ENCODE data around the gene NXNL1.

The NXNL1 gene

GRCh38 chr19:17455308-17456123, 5.2 kb downstream of the NXNL1 start:
- no peak for DNase-seq (ENCODE audit: low spot score)

GRCh38 chr19:17454576-17455071, 6.1 kb downstream of the NXNL1 start:
- DNase-seq (ENCODE audit: low spot score): no peak

GRCh38 chr19:17451820-17452219, 8.9 kb downstream of the NXNL1 start:
- DNase-seq (ENCODE audit: low spot score): no peak

GRCh38 chr19:17450264-17451075, 10.3 kb downstream of the NXNL1 start:
- DNase-seq (ENCODE audit: low spot score): no peak

- peak; percentile 26 for DNase-seq (ENCODE audit: low spot score)
These were observed 12.4 kb downstream of the NXNL1 start, which contains the start of gene TMEM221 for GRCh38 chr19:17448131-17448967. Gene TMEM221, minus strand, starts transcription at chr19:17448668. Its CDS starts 206 bp downstream, at chr19:17448462.

- no peak for DNase-seq (ENCODE audit: low spot score)
These were observed 13.0 kb downstream of the NXNL1 start for GRCh38 chr19:17447704-17448130.

GRCh38 chr19:17445526-17446165, 15.1 kb downstream of the NXNL1 start:
- no peak for DNase-seq (ENCODE audit: low spot score)

- DNase-seq (ENCODE audit: low spot score): peak; percentile 75
These were observed 19.3 kb downstream of the NXNL1 start for GRCh38 chr19:17441241-17442021.

GRCh38 chr19:17436874-17437267, 23.9 kb downstream of the NXNL1 start:
- no peak for DNase-seq (ENCODE audit: low spot score)

- DNase-seq (ENCODE audit: low spot score): no peak
These were observed 24.4 kb downstream of the NXNL1 start for GRCh38 chr19:17436094-17436873.

GRCh38 chr19:17435218-17435617, 25.5 kb downstream of the NXNL1 start:
- DNase-seq (ENCODE audit: low spot score): no peak

- no peak for DNase-seq (ENCODE audit: low spot score)
These were observed 29.3 kb downstream of the NXNL1 start for GRCh38 chr19:17431417-17431816.

GRCh38 chr19:17429641-17430113, 31.0 kb downstream of the NXNL1 start:
- DNase-seq (ENCODE audit: low spot score): no peak

- peak; percentile 78 for DNase-seq (ENCODE audit: low spot score)
These were observed 35.9 kb downstream of the NXNL1 start for GRCh38 chr19:17424743-17425365.

- DNase-seq (ENCODE audit: low spot score): no peak
These were observed 37.1 kb downstream of the NXNL1 start for GRCh38 chr19:17423429-17424208.

- DNase-seq (ENCODE audit: low spot score): no peak
These were observed 38.8 kb downstream of the NXNL1 start for GRCh38 chr19:17421942-17422341.

- DNase-seq (ENCODE audit: low spot score): no peak
These were observed 40.2 kb downstream of the NXNL1 start for GRCh38 chr19:17420475-17420924.
